SK-N-SH (cell line): ENCODE data around the gene FAM107A.

Experiments used
- CHD2 ChIP-seq: fragments of 150-350 bp; IDR thresholded peaks from 2 replicates; pipeline ENCODE4 v1.6.1; 2018; ENCODE audit warnings: low read length; ENCODE audit not compliant: partially characterized antibody
- GABPA ChIP-seq: IDR thresholded peaks from 2 replicates; pipeline ENCODE4 v1.4.0; 2012; ENCODE audit warnings: low read depth, mild to moderate bottlenecking
- USF2 ChIP-seq: fragments of 150-350 bp; IDR thresholded peaks from 2 replicates; pipeline ENCODE4 v1.6.1; 2017; ENCODE audit warnings: antibody characterized with exemption, low read length, low read depth, borderline replicate concordance

- no peak for TF ChIP-seq CHD2
- no peak for TF ChIP-seq GABPA
- no peak for TF ChIP-seq USF2
Observed at GRCh38 chr3:58622436-58622835, 45.2 kb upstream of the FAM107A start.
